ENCODE data around the gene CABP1.

The CABP1 gene

GRCh38 chr12:120692524-120693033 is 52.2 kb downstream of the CABP1 start:
- DNase-seq (ENCODE audit: low read depth in 2 of 2), result no peak

- DNase-seq (ENCODE audit: low read depth in 2 of 2), result no peak
These were observed 53.4 kb downstream of the CABP1 start for GRCh38 chr12:120693848-120694247.

DNA sequence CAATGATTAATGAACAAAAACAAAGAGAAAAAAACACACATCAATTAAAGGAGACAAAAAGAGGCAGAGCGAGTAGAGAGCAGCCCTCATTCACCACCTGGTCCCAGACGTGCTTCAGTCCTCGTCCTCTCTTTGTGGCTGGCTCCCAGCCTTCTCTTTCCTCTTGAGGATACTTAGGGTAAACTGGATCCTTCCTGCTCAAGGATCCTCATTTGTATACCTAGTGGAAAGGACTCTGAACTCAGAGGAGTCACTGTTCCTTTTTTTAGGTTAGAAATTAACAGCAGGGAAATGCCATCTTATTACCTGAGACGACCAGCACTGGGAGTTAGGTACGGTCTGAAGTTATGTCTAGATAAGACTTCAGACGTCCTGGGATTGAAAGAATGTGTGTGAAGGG is 56.2 kb downstream of the CABP1 start:
- no peak for DNase-seq (ENCODE audit: low read depth in 2 of 2)

DNA sequence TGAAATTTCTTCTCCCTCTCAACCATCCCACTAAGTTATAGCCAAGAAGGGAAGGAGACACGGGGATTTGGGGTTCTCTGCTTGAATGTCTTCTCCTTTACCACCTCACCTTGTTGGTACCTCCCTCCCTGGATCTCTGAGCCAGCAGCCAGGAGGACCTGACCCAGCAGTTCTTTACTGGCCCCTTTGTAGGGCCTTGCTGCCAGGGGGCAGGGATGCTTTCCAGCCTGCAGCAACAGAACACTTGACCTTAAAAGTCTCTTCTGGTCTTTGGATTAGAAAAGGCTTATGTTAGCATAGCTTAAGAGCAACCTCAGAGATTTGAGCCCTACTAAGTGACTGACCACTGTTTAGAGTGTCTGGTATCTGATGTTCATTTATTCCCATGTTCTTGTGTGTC is 56.9 kb downstream of the CABP1 start:
- DNase-seq (ENCODE audit: low read depth in 2 of 2), result no peak

DNA sequence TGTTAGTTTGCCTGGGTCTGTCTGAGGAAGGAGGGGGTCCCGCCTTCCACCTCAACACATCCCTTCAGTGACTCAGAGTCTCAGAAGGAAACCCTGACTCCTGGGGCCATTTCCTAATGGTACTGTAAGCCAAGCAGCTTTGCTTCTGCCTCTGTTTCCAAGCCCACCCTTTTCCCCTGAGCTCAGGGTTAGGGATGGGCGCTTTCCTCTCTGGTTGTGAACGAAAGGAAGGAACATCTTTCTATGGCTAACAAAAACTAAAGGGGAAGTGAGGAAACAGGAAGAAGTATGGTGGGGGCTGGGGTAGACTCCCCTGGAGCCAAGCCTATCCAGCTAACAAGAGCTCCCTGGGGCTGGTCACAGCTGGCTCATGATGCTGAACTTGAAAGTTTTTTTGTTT is 58.2 kb downstream of the CABP1 start:
- DNase-seq (ENCODE audit: low read depth in 2 of 2), result no peak

GRCh38 chr12:120699553-120699952 is 59.1 kb downstream of the CABP1 start:
- DNase-seq (ENCODE audit: low read depth in 2 of 2), result no peak

DNA sequence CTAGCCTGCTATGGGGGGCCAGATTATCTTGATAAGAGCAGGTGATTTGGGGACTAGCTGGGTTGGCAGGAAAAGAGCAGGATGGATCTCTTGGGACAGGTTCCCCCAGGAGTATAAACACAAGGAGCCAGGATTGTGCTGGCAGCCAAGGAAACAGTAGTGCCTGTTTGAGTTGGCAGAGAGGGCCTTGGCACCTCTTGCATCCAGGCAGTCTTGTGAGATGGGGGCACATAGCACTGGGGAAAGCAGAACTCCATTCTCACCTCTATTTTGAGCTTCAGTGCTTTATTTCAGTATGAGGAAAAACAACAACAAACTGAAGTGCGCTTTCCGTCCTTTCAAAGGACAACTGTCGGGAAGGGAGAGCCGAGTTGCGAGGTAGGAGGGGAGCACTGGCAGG is 60.5 kb downstream of the CABP1 start:
- no peak for DNase-seq (ENCODE audit: low read depth in 2 of 2)

GRCh38 chr12:120702637-120703036 is 62.2 kb downstream of the CABP1 start:
- DNase-seq (ENCODE audit: low read depth in 2 of 2), result no peak

DNA sequence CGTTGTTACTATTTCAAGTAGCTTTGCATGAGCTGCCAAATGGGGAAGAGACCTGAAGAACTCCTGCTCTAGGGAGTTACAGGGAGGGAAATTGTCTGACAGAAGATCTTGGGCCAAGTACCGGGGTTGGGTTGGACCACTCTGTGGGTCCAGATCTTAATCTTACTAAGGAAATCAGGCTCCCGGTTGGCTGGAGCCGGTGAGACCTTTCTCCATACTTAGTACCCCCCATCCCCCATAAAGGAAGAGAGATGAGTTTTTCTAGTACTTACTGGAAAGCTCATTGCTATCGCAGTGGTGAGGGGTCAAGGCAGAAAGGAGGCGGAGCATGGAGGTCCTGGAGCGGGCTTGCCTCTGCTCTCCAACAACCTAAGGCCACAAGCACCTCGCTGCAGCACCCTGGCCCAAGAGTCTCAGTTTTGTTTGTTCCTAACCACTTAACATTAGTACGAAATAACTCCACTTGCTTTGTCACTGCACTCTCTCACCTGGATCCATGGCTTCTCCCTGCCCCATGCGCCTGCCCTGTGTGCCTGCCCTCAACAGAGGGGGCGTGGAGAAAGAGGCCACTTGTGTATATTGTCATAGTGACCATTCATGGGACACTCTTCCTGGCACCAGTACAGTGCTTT is 63.0 kb downstream of the CABP1 start:
- DNase-seq (ENCODE audit: low read depth in 2 of 2), result no peak

GRCh38 chr12:120705618-120706017 is 65.2 kb downstream of the CABP1 start:
- no peak for DNase-seq (ENCODE audit: low read depth in 2 of 2)

DNA sequence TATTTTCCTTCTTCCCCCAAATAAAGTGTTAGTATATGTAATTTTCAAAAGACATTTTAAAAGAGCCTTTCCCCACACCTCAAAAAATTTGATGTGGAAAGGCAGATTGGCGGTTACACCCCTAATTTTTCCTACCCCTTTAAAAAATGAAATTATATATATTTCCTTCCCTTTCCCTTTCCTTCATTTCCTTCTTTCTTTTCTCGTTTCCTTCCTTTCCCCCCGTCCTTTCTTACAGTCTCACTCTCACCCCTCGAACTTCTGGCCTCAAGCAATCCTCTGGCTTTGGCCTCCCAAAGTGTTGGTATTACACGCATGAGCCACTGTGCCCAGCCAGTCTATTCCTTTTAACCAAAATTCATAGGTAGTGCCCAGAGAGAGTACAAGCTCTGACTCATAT is 65.6 kb downstream of the CABP1 start:
- no peak for DNase-seq (ENCODE audit: low read depth in 2 of 2)

DNA sequence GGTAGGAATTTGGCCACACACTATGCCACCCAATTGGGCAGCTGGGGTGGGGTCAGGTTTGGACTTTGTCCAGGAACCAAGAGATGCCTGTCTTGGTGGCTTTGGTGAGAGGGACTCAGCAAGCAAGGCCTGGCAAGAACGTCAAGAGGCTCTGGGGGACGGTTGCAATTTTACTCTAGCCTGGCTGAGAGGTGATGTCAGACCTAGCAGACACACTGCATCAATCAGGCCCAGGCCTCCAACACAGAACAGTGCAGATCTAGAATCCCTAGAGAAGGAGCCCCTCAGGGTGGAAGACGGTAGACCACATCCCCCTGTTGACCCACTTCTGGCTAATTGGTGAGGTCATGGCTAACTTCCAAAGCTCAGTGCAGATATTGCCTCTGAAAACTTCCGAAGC is 68.2 kb downstream of the CABP1 start:
- DNase-seq (ENCODE audit: low read depth in 2 of 2), result no peak

DNA sequence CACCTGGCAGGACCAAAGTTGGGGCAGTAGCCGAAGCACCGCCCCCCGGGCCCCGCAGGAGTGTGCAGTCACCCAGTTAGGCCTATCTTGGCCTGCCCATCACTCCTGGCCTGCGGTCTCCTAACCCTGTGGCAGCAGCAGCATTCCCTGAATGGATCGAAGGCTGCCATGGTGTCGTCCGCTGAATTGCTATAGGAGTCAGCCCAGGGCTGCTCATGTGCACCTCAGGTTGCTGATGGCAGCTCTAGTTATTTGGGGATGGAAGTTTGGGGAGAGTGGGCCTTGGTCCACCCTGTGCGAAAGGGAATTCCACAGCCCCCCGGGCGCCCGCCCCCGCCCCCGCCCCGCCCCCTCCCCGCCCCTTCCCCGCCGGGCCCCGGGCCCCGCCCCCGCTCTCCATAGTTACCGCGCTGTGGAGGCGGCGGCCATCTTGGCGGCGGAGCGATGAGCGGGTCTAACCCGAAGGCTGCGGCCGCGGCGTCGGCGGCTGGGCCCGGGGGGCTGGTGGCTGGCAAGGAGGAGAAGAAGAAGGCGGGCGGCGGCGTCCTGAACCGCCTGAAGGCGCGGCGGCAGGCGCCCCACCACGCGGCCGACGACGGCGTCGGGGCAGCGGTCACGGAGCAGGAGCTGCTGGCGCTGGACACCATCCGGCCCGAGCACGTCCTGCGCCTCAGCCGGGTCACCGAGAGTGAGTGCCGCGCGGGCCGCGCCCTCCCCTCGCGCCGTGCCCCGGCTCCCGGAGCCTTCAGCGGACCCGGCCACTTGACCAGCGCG is 69.8 kb downstream of the CABP1 start, which contains the start of gene UNC119B:
TSS of gene UNC119B (plus strand) at position 428 of the 774 bp plus-strand sequence. CDS start at position 445, 17 bp downstream.
- no peak for DNase-seq (ENCODE audit: low read depth in 2 of 2)

- DNase-seq (ENCODE audit: low read depth in 2 of 2), result no peak
These were observed 70.4 kb downstream of the CABP1 start for GRCh38 chr12:120710805-120711296.

DNA sequence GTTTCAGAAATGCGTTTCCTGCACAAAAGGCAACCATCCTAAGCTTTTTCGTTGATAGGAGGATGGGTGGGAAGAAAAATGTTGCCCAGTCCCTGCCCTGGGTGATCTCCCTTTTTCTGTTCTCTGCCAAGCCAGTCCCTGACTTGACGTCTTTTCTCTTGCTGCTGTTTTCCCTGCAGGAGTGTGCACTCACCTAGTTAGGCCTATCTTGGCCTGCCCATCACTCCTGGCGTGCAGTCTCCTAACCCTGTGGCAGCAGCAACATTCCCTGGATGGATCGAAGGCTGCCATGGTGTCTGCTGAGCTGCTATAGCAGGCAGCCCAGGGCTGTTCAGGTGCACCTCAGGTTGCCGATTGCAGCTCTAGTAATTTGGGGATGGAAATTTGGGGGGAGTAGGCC is 71.0 kb downstream of the CABP1 start:
- no peak for DNase-seq (ENCODE audit: low read depth in 2 of 2)

DNA sequence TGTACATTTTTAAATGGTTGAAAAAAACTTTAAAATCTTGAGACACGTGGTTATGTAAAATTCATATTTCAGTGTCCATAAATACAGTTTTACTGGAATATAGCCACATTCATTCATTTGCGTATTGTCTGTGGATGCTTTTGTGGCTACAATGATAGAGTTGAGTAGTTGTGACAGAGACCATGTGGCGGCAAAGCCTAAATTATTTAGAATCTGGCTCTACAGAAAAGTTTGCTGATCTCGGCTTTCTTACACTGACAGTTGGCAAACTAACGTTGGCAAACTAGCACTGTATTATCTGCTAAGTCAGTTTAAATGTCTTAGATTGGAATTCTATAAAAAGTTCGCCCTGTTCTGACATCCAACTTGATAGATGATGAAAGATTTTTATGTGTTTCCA is 72.2 kb downstream of the CABP1 start:
- DNase-seq (ENCODE audit: low read depth in 2 of 2), result no peak

DNA sequence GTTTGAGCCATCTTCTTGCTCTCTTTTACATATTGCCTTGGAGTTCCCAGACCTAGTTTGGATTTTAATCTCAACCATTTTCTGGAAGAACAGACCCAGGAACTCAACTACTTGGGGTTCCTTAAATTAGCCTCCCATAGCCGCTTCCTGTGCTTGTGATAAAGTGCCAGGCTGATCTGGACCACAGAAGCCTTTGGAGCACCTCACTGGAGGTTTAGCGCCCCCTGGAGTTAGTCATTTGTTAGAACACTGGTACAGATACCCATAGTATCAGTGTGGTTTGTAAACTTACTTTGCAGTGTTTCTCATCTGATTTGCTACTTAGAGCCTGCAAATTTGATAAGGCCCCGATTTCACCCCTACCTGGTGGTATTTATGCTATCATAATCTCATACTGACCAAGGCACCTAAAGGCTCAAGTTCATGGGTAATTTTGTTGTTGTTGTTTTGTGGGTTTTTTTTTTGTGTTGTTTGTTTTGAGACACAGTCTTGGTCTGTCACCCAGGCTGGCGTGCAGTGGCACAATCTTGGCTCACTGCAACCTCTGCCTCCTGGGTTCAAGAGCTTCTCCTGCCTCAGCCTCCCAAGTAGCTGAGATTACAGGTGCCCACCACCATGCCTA is 73.5 kb downstream of the CABP1 start:
- DNase-seq (ENCODE audit: low read depth in 2 of 2), result peak; percentile 40 to 55
